Gastrocnemius medialis (tissue), 4 donors: Measurements from ENCODE around the gene XCL2. TPM values are rescaled to one million over a fixed set of nuclear protein-coding genes. Genes with fewer than 3 reads are reported as not detected.

ENCODE experiments used
- ATAC-seq, 2 donors: fragments of 150-250 bp; one replicate each; pipeline ENCODE4 v1.9.1; 2016
- DNase-seq, 2 donors: peaks; one replicate each; pipeline ENCODE4 v3.0.0-alpha.2; 2019
- H3K27ac ChIP-seq, 4 donors: fragments of 200-600 bp; sonication (generic); 1 replicate in 1 of 4; 2 replicates in 3 of 4; pipeline ENCODE4 v1.5.1; 2016 to 2018; ENCODE audit warnings: mild to moderate bottlenecking in 2 of 4, moderate library complexity in 1 of 4
- H3K27me3 ChIP-seq, 3 donors: fragments of 200-600 bp; sonication (generic) in 2 of 3; 1 replicate in 1 of 3; 2 replicates in 2 of 3; pipeline versions ENCODE4 v1.5.1 to v1.6.0; 2016 to 2019; ENCODE audit warnings: mild to moderate bottlenecking in 1 of 3, moderate library complexity in 1 of 3
- H3K36me3 ChIP-seq, 2 donors: fragments of 200-600 bp; sonication (generic) in 1 of 2; one replicate each; pipeline ENCODE4 v1.5.1; 2017 to 2018
- H3K4me1 ChIP-seq, 2 donors: fragments of 200-600 bp; sonication (generic) in 1 of 2; one replicate each; pipeline ENCODE4 v1.5.1; 2016 to 2017; ENCODE audit warnings: mild to moderate bottlenecking in 2 of 2
- H3K4me3 ChIP-seq, 4 donors: fragments of 200-600 bp; sonication (generic) in 3 of 4; 1 replicate in 1 of 4; 2 replicates in 3 of 4; pipeline ENCODE4 v1.5.1; 2016 to 2019; ENCODE audit warnings: mild to moderate bottlenecking in 2 of 4
- H3K9me3 ChIP-seq, 3 donors: fragments of 200-600 bp; sonication (generic) in 2 of 3; 1 replicate in 1 of 3; 2 replicates in 2 of 3; pipeline ENCODE4 v1.5.1; 2016 to 2019
- CTCF ChIP-seq, 5 experiments: fragments of 450-650 bp in 3 of 5; fragments of 200-600 bp in 2 of 5; sonication (generic) in 2 of 5; IDR thresholded peaks in 4 of 5; conservative IDR thresholded peaks in 1 of 5; 1 replicate in 4 of 5; 2 replicates in 1 of 5; pipeline ENCODE4 v1.5.1; 2016 to 2019; ENCODE audit warnings: antibody characterized with exemption in 5 of 5, mild to moderate bottlenecking in 3 of 5, moderate library complexity in 3 of 5
- POLR2A ChIP-seq, 2 donors: fragments of 450-650 bp; IDR thresholded peaks; one replicate each; pipeline ENCODE4 v1.6.1; 2017; ENCODE audit warnings: antibody characterized with exemption in 2 of 2, mild to moderate bottlenecking in 2 of 2, moderate library complexity in 2 of 2
- in situ Hi-C, 4 donors: fragments of 200-750 bp; cut with MboI; loops; one replicate each; pipeline versions ENCODE4 v1.15.0 to v1.8.0; 2017; ENCODE audit warnings: low sequenced_read_pairs in 4 of 4
- intact Hi-C: fragments of 100-400 bp; cut with DNase I; formaldehyde crosslinking; loops from one replicate; pipeline ENCODE4 v1.15.1; 2023; ENCODE audit warnings: low total_unique reads
- total RNA-seq, 4 donors: library from RNA; depleted of rRNA; stranded (reverse); fragments of >200 nt; gene quantifications; one replicate each; pipeline versions ENCODE4 v1.1.0 to v1.2.3, GENCODE V29; 2016

The XCL2 gene
- total RNA-seq, 4 donors from 2014 or later = 1.5 TPM; not detected in 3

- H3K9me3 ChIP-seq = no peaks in the 10 kb centered on the region
- ATAC-seq (no peak), DNase-seq (no peak)
- no peaks in the 10 kb centered on the region for H3K4me1 ChIP-seq
- H3K27ac ChIP-seq = no peak overlapping the region
- TF ChIP-seq CTCF (IDR thresholded peaks at IDR 0.05 in 4 of 5, conservative IDR thresholded peaks at IDR 0.05 in 1 of 5) (no peak), POLR2A (IDR thresholded peaks at IDR 0.05) (no peak)
- in situ Hi-C loops (loop anchor here in 1 of 4 donors (25.0 kb wide), 2 partner anchors 119 to 219 kb away; no protein-coding TSS in a partner anchor), intact Hi-C loops (no loop called here)
- H3K27me3 ChIP-seq = no peaks in the 10 kb centered on the region
- H3K36me3 ChIP-seq = no peaks in the 10 kb centered on the region
- H3K4me3 ChIP-seq = no peak overlapping the region
These were observed 12.8 kb upstream of the XCL2 start for GRCh38 chr1:168556647-168557046.

- H3K27me3 ChIP-seq = no peaks in the 10 kb centered on the region
- H3K36me3 ChIP-seq = no peaks in the 10 kb centered on the region
- DNase-seq = no peak
- no peaks in the 10 kb centered on the region for H3K4me1 ChIP-seq
- no peak for TF ChIP-seq CTCF (IDR thresholded peaks at IDR 0.05 in 4 of 5, conservative IDR thresholded peaks at IDR 0.05 in 1 of 5)
- TF ChIP-seq POLR2A (IDR thresholded peaks at IDR 0.05) = no peak
- no peak overlapping the region for H3K27ac ChIP-seq
- in situ Hi-C loops (loop anchor here in 1 of 4 donors (25.0 kb wide), 2 partner anchors 118 to 218 kb away; no protein-coding TSS in a partner anchor), intact Hi-C loops (no loop called here)
- H3K9me3 ChIP-seq = no peaks in the 10 kb centered on the region
- H3K4me3 ChIP-seq = no peak overlapping the region
- ATAC-seq = no peak
These were observed 11.8 kb upstream of the XCL2 start for GRCh38 chr1:168555508-168556046.

GRCh38 chr1:168554603-168555483 lies 11.0 kb upstream of the XCL2 start:
- Histone ChIP-seq H3K36me3 (no peaks in the 10 kb centered on the region), H3K27ac (no peak overlapping the region), H3K9me3 (no peaks in the 10 kb centered on the region), H3K4me3 (no peak overlapping the region), H3K4me1 (no peaks in the 10 kb centered on the region), H3K27me3 (no peaks in the 10 kb centered on the region)
- ATAC-seq = no peak
- in situ Hi-C loops = loop anchor here in 1 of 4 donors (25.0 kb wide), 2 partner anchors 118 to 218 kb away; no protein-coding TSS in a partner anchor
- no peak for DNase-seq
- intact Hi-C loops = no loop called here
- TF ChIP-seq CTCF (IDR thresholded peaks at IDR 0.05 in 4 of 5, conservative IDR thresholded peaks at IDR 0.05 in 1 of 5) (no peak), POLR2A (IDR thresholded peaks at IDR 0.05) (no peak)

- H3K36me3 ChIP-seq = no peaks in the 10 kb centered on the region
- no peak for ATAC-seq
- DNase-seq = no peak
- no peak overlapping the region for H3K27ac ChIP-seq
- in situ Hi-C loops = loop anchor here in 1 of 4 donors (25.0 kb wide), 2 partner anchors 117 to 217 kb away; no protein-coding TSS in a partner anchor
- H3K27me3 ChIP-seq = no peaks in the 10 kb centered on the region
- TF ChIP-seq CTCF (IDR thresholded peaks at IDR 0.05 in 4 of 5, conservative IDR thresholded peaks at IDR 0.05 in 1 of 5) = no peak
- H3K4me3 ChIP-seq = no peak overlapping the region
- H3K9me3 ChIP-seq = no peaks in the 10 kb centered on the region
- intact Hi-C loops = no loop called here
- H3K4me1 ChIP-seq = no peaks in the 10 kb centered on the region
These were observed 10.1 kb upstream of the XCL2 start for GRCh38 chr1:168553680-168554553.
